NOMO-1 treated with DMSO at 0.1 percent for 48 hours (cell line): Measurements from ENCODE around the gene MARCHF7.

Experiments used
- DNase-seq: peaks from one replicate; lab custom pipeline; 2025; ENCODE audit not compliant: unreplicated experiment; lab: John Stamatoyannopoulos, UW

The MARCHF7 gene

GRCh38 chr2:159760326-159760725, 48.0 kb downstream of the MARCHF7 start:
- DNase-seq, result no peak

DNA sequence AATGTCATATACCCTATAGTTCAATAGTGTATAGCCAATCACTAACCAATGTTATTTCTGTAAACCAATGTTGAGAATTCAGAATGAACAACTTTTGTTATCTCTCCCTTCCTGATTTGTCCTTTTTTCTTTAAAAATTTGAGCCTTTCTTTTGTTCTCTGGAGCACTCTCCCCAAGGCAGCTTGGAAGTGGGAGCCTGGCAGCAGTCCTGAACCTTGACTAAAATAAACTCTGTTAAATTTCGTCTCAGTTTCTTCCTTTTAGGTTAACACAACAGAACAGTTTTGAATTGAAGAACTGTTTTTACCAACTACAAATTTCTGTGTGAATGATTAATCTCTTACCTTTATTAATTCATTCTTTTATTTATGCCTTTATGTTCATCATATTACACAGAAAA, 49.8 kb downstream of the MARCHF7 start:
- no peak for DNase-seq
